Measurements from ENCODE around the gene KIF25. TPM values are rescaled to one million over a fixed set of nuclear protein-coding genes. Genes with fewer than 3 reads are reported as not detected.
"Not testable (repeated sequence)": the region's sequence is repeated elsewhere in the genome, so short reads cannot be mapped to it uniquely, and the experiment has no call there.

Gene KIF25
- total RNA-seq, 1 experiment from 2014 or later = not detected

GRCh38 chr6:167987396-167988153 is 9.9 kb upstream of the KIF25 start:
- in situ Hi-C loops (cut with HindIII; ENCODE audit: low pct_unique_long_range_greater_than_20kb, low sequenced_read_pairs) = no loop called here
- no peak for DNase-seq (ENCODE audit: low read depth, low spot score)

GRCh38 chr6:167988154-167988495 is 9.3 kb upstream of the KIF25 start:
- DNase-seq (ENCODE audit: low read depth, low spot score) = no peak
- in situ Hi-C loops (cut with HindIII; ENCODE audit: low pct_unique_long_range_greater_than_20kb, low sequenced_read_pairs) = no loop called here

GRCh38 chr6:167988945-167989841 is 8.3 kb upstream of the KIF25 start:
- in situ Hi-C loops (cut with HindIII; ENCODE audit: low pct_unique_long_range_greater_than_20kb, low sequenced_read_pairs) = no loop called here

GRCh38 chr6:167990016-167990945 is 7.2 kb upstream of the KIF25 start:
- DNase-seq (ENCODE audit: low read depth, low spot score) = no peak
- in situ Hi-C loops (cut with HindIII; ENCODE audit: low pct_unique_long_range_greater_than_20kb, low sequenced_read_pairs) = no loop called here

More at GRCh38 chr6:167988945-167989841, 8.3 kb upstream of the KIF25 start:
- DNase-seq (ENCODE audit: low read depth, low spot score) = no peak

GRCh38 chr6:167993169-167993568 is 4.3 kb upstream of the KIF25 start:
- DNase-seq (ENCODE audit: low read depth, low spot score) = no peak
- in situ Hi-C loops (cut with HindIII; ENCODE audit: low pct_unique_long_range_greater_than_20kb, low sequenced_read_pairs) = no loop called here

GRCh38 chr6:167993831-167994230 is 3.6 kb upstream of the KIF25 start:
- in situ Hi-C loops (cut with HindIII; ENCODE audit: low pct_unique_long_range_greater_than_20kb, low sequenced_read_pairs) = no loop called here
- no peak for DNase-seq (ENCODE audit: low read depth, low spot score)

- in situ Hi-C loops (cut with HindIII; ENCODE audit: low pct_unique_long_range_greater_than_20kb, low sequenced_read_pairs) = no loop called here
- DNase-seq (ENCODE audit: low read depth, low spot score) = no peak
Observed at GRCh38 chr6:167995302-167995701, 2.2 kb upstream of the KIF25 start.

- no peak for DNase-seq (ENCODE audit: low read depth, low spot score)
- in situ Hi-C loops (cut with HindIII; ENCODE audit: low pct_unique_long_range_greater_than_20kb, low sequenced_read_pairs) = no loop called here
Observed at GRCh38 chr6:167995731-167996151, 1.7 kb upstream of the KIF25 start.

GRCh38 chr6:167996424-167997199 is 859 bp upstream of the KIF25 start:
- DNase-seq (ENCODE audit: low read depth, low spot score) = no peak
- in situ Hi-C loops (cut with HindIII; ENCODE audit: low pct_unique_long_range_greater_than_20kb, low sequenced_read_pairs) = no loop called here

- in situ Hi-C loops (cut with HindIII; ENCODE audit: low pct_unique_long_range_greater_than_20kb, low sequenced_read_pairs) = no loop called here
Observed at GRCh38 chr6:167998215-167998614, 744 bp downstream of the KIF25 start.

GRCh38 chr6:168000198-168001028 is 2.9 kb downstream of the KIF25 start:
- no peak for DNase-seq (ENCODE audit: low read depth, low spot score)
- in situ Hi-C loops (cut with HindIII; ENCODE audit: low pct_unique_long_range_greater_than_20kb, low sequenced_read_pairs) = no loop called here

More at GRCh38 chr6:167998215-167998614, 744 bp downstream of the KIF25 start:
- DNase-seq (ENCODE audit: low read depth, low spot score) = no peak

- in situ Hi-C loops (cut with HindIII; ENCODE audit: low pct_unique_long_range_greater_than_20kb, low sequenced_read_pairs) = no loop called here
- DNase-seq (ENCODE audit: low read depth, low spot score) = no peak
Observed at GRCh38 chr6:168001029-168001332, 3.5 kb downstream of the KIF25 start.

- DNase-seq (ENCODE audit: low read depth, low spot score); in situ Hi-C loops (cut with HindIII; ENCODE audit: low pct_unique_long_range_greater_than_20kb, low sequenced_read_pairs): not testable (repeated sequence)
Observed at GRCh38 chr6:168001514-168001913, 4.0 kb downstream of the KIF25 start.

- in situ Hi-C loops (cut with HindIII; ENCODE audit: low pct_unique_long_range_greater_than_20kb, low sequenced_read_pairs) = no loop called here
- no peak for DNase-seq (ENCODE audit: low read depth, low spot score)
Observed at GRCh38 chr6:168002804-168003203, 5.3 kb downstream of the KIF25 start.

GRCh38 chr6:168004023-168004422 is 6.6 kb downstream of the KIF25 start:
- DNase-seq (ENCODE audit: low read depth, low spot score) = no peak
- in situ Hi-C loops (cut with HindIII; ENCODE audit: low pct_unique_long_range_greater_than_20kb, low sequenced_read_pairs) = no loop called here

- in situ Hi-C loops (cut with HindIII; ENCODE audit: low pct_unique_long_range_greater_than_20kb, low sequenced_read_pairs) = no loop called here
- no peak for DNase-seq (ENCODE audit: low read depth, low spot score)
Observed at GRCh38 chr6:168004945-168005344, 7.5 kb downstream of the KIF25 start.

Data from SK-MEL-5 (cell line).